Kidney (tissue), 14 donors: ENCODE measurements around the gene WFDC12. TPM values are rescaled to one million over a fixed set of nuclear protein-coding genes. Genes with fewer than 3 reads are reported as not detected.

Source experiments
- DNase-seq, 5 donors: peaks; one replicate each; pipeline ENCODE4 v3.0.0-alpha.2; 2013 to 2020
- FAIRE-seq: peaks from 2 replicates; lab custom pipeline; 2012; peaks lifted over from hg19 to GRCh38; lab: Jason Lieb, UNC
- H3K27ac ChIP-seq, 2 donors: one replicate each; pipeline ENCODE4 v1.7.0; 2013; ENCODE audit warnings: low read depth in 2 of 2, low read length in 2 of 2, inconsistent platforms in 1 of 2
- H3K27me3 ChIP-seq: one replicate; pipeline ENCODE4 v1.7.1; 2013; ENCODE audit warnings: low read length, inconsistent platforms; ENCODE audit not compliant: control insufficient read depth, insufficient read depth
- H3K36me3 ChIP-seq, 3 donors: one replicate each; pipeline versions ENCODE4 v1.7.0 to v1.7.1; 2013; ENCODE audit warnings: low read length in 3 of 3, control low read depth in 1 of 3, inconsistent platforms in 1 of 3; ENCODE audit not compliant: insufficient read depth in 3 of 3, control insufficient read depth in 2 of 3
- H3K4me1 ChIP-seq, 3 donors: one replicate each; pipeline versions ENCODE4 v1.7.0 to v1.7.1; 2013; ENCODE audit warnings: low read length in 3 of 3, inconsistent platforms in 1 of 3, low read depth in 1 of 3; ENCODE audit not compliant: control insufficient read depth in 2 of 3, insufficient read depth in 2 of 3
- H3K4me3 ChIP-seq, 3 donors: one replicate each; pipeline versions ENCODE4 v1.7.0 to v1.8.1; 2013; ENCODE audit warnings: low read length in 3 of 3, control low read depth in 1 of 3, inconsistent platforms in 1 of 3
- H3K9ac ChIP-seq, 3 donors: one replicate each; pipeline versions ENCODE4 v1.7.0 to v1.7.1; 2013; ENCODE audit warnings: low read length in 3 of 3, control low read depth in 1 of 3, inconsistent platforms in 1 of 3
- H3K9me3 ChIP-seq, 3 donors: one replicate each; pipeline versions ENCODE4 v1.7.0 to v1.7.1; 2013; ENCODE audit warnings: low read length in 3 of 3, control low read depth in 1 of 3, inconsistent platforms in 1 of 3; ENCODE audit not compliant: control insufficient read depth in 2 of 3, insufficient read depth in 1 of 3
- intact Hi-C: fragments of 100-400 bp; cut with DNase I; formaldehyde crosslinking; loops from one replicate; pipeline ENCODE4 v1.11.1; 2022
- polyA plus RNA-seq: library from polyadenylated mRNA; stranded (reverse); fragments of 350-450 nt; fragmentation: Illumina TruSeq; extraction: RNeasy Lipid Tissue Mini Kit (QIAGEN cat#74804); gene quantifications from one replicate; pipeline ENCODE4 v1.2.3, GENCODE V29; 2014; ENCODE audit warnings: low read depth, low replicate concordance; ENCODE audit not compliant: insufficient read depth
- total RNA-seq: library from RNA; stranded (reverse); fragmentation: NEBNext Ultra II Directional; extraction: Animal tissue kit (Norgen Biotek cat#: 25700); gene quantifications from one replicate; pipeline ENCODE4 v1.2.1, GENCODE V29; 2021
- TF ChIP-seq, protein P1 (sequence below): IDR thresholded peaks from 3 replicates; pipeline ENCODE4 v1.5.1; 2012; ENCODE audit warnings: mild to moderate bottlenecking, moderate library complexity, borderline replicate concordance; ENCODE audit not compliant: insufficient read depth; ENCODE audit errors: extremely low read depth
- donor health status: control.
- donor health status: control.
- donor health status: control.
- donor health status: control.
- donor health status: control.
- donor health status: DM: yes; HTN: yes; CAD: no.
- donor health status: Normal renal cell carcinoma (clear cell type).

WFDC12 gene
- total and polyA plus RNA-seq, 2 donors from 2014 or later = 1.4 TPM; not detected in 1

DNA sequence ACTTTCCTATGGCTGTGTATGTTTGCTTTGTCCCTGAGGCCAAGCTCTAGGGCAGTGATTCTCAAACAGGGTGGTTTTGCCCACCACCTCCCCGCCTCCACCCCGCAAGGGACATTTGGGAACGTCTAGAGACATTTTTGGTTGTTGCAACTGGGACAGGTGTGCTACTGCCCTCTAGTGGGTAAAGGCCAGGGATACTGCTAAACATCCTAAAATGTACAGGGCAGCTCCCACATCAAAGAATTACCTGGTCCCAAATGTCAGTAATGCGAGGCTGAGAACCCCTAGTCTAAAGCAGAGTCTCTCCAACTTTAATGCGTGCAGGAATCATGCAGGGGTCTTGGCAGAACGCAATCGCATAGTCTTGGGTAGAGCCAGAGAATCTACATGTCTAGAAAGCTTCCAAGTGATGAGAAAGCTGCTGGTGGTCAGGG lies 28.4 kb downstream of the WFDC12 start:
- intact Hi-C loops = no loop called here
- no peaks in the 10 kb centered on the region for H3K36me3 ChIP-seq
- H3K4me1 ChIP-seq = peaks cover 0 to 3% (median 0%) of the 10 kb centered on the region in 3 donors
- FAIRE-seq = no peak
- no peak overlapping the region for H3K4me3 ChIP-seq
- peak in 4 of 5 donors; percentile 46 to 75 (median 54) for DNase-seq
- no peaks in the 10 kb centered on the region for H3K9me3 ChIP-seq
- TF ChIP-seq, protein P1, sequence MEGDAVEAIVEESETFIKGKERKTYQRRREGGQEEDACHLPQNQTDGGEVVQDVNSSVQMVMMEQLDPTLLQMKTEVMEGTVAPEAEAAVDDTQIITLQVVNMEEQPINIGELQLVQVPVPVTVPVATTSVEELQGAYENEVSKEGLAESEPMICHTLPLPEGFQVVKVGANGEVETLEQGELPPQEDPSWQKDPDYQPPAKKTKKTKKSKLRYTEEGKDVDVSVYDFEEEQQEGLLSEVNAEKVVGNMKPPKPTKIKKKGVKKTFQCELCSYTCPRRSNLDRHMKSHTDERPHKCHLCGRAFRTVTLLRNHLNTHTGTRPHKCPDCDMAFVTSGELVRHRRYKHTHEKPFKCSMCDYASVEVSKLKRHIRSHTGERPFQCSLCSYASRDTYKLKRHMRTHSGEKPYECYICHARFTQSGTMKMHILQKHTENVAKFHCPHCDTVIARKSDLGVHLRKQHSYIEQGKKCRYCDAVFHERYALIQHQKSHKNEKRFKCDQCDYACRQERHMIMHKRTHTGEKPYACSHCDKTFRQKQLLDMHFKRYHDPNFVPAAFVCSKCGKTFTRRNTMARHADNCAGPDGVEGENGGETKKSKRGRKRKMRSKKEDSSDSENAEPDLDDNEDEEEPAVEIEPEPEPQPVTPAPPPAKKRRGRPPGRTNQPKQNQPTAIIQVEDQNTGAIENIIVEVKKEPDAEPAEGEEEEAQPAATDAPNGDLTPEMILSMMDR = peak; percentile 82
- peaks cover 27% of the 10 kb centered on the region for H3K27me3 ChIP-seq
- no peak overlapping the region for H3K27ac ChIP-seq
- H3K9ac ChIP-seq = no peak overlapping the region

DNA sequence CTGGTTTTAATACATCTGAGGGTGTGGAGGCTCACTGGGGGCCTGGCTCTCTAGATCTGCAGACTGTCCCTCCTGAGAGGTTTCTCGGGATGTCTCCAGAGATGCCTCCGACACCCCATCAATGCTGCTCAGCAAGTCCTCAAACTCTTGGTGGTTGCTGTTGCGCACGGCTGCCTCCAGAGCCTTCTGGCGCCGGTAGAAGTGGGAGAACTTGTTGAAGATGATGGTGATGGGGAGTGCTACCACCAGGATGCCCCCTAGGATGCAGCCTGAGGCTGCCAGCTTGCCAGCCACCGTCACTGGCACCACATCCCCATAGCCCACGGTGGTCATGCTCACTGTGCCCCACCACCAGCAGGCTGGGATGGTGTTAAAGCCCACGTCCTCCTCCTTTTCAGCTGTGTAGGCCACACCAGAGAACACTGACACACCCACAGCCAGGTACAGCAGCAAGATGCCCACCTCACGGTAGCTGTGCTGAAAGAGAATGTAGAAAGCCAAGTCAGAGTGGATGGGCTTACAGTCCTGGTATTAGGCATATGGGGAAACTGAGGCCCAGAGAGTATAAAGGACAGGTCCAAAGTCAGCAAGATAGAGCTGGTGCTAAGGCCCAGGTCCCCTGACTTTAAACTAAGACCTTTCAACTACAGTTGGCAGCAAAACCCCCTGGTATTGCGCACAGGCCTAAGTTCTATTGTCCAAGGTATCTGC lies 29.2 kb downstream of the WFDC12 start:
- Histone ChIP-seq H3K27me3 (peaks cover 27% of the 10 kb centered on the region), H3K27ac (no peak overlapping the region), H3K9ac (no peak overlapping the region), H3K36me3 (no peaks in the 10 kb centered on the region), H3K9me3 (no peaks in the 10 kb centered on the region), H3K4me3 (no peak overlapping the region), H3K4me1 (peaks cover 0 to 3% (median 0%) of the 10 kb centered on the region in 3 donors)
- no peak for DNase-seq
- FAIRE-seq = no peak
- intact Hi-C loops = no loop called here
- TF ChIP-seq, protein P1 = no peak

DNA sequence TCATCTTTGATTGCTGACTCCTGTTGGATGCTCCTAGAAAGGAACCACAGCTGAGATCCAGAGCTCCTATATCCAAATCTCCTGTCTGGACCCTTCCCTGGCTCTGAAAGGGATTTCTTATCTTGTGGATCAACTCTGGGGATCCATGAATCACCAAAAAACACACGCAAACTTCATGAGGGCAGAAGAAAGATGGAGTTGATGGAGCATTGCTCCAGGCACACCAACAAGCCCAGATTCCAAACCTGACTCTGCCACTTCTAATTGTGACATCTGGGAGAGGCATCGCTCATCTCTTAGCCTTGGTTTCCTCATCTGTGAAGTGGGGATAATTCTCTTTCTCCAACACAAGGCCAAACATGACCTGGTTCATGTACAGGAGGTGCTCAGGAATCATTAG lies 30.1 kb downstream of the WFDC12 start:
- peaks cover 20% of the 10 kb centered on the region for H3K27me3 ChIP-seq
- H3K9me3 ChIP-seq = no peaks in the 10 kb centered on the region
- TF ChIP-seq, protein P1 = no peak
- no peak overlapping the region for H3K27ac ChIP-seq
- no peak for FAIRE-seq
- H3K4me3 ChIP-seq = no peak overlapping the region
- peaks cover 0 to 3% (median 0%) of the 10 kb centered on the region in 3 donors for H3K4me1 ChIP-seq
- intact Hi-C loops = no loop called here
- H3K36me3 ChIP-seq = no peaks in the 10 kb centered on the region
- H3K9ac ChIP-seq = no peak overlapping the region
- DNase-seq = no peak
